Measurements from ENCODE around the gene CETP.

DNA sequence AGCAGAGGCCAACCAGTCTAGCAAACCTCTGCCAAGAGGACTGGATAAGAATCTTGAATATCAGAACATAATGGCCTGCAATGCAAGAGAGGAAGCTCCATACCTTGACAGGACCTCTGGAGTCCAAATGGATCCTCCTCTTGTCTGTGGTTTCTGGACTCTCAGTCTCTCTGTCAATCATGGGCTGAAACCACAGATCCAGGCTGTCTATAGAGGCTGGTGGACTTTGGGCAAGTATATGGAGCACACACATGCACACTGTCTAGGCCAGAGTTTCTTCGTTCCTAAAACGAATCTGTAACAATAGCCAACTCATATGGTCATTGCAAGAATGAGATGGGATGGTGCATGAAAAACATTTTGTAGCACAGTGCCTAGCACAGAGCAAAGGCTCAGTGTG is 65.3 kb downstream of the CETP start:
- TF ChIP-seq, protein P1, sequence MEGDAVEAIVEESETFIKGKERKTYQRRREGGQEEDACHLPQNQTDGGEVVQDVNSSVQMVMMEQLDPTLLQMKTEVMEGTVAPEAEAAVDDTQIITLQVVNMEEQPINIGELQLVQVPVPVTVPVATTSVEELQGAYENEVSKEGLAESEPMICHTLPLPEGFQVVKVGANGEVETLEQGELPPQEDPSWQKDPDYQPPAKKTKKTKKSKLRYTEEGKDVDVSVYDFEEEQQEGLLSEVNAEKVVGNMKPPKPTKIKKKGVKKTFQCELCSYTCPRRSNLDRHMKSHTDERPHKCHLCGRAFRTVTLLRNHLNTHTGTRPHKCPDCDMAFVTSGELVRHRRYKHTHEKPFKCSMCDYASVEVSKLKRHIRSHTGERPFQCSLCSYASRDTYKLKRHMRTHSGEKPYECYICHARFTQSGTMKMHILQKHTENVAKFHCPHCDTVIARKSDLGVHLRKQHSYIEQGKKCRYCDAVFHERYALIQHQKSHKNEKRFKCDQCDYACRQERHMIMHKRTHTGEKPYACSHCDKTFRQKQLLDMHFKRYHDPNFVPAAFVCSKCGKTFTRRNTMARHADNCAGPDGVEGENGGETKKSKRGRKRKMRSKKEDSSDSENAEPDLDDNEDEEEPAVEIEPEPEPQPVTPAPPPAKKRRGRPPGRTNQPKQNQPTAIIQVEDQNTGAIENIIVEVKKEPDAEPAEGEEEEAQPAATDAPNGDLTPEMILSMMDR (conservative IDR thresholded peaks at IDR 0.05 in 1 of 2, IDR thresholded peaks at IDR 0.05 in 1 of 2; ENCODE audit: extremely low read depth in 1 of 2, insufficient read depth in 1 of 2, low read depth in 1 of 2, low read length in 2 of 2), result no peak
- TF ChIP-seq EZH2 (IDR thresholded peaks at IDR 0.05; ENCODE audit: borderline replicate concordance, low read length), result no peak

All from mammary epithelial cell (primary cell).